Thymus (tissue), 11 donors: Measurements from ENCODE around the gene BNIP5. TPM values are rescaled to one million over a fixed set of nuclear protein-coding genes. Genes with fewer than 3 reads are reported as not detected.

Source experiments
- DNase-seq, 9 donors: peaks; one replicate each; pipeline ENCODE4 v3.0.0-alpha.2; 2013; ENCODE audit warnings: low spot score in 9 of 9, low read depth in 6 of 9, missing footprints in 1 of 9
- H3K27ac ChIP-seq, 2 donors: one replicate each; pipeline ENCODE4 v1.5.1; 2013; ENCODE audit warnings: control low read depth in 1 of 2, low read depth in 1 of 2, low read length in 1 of 2, mild to moderate bottlenecking in 1 of 2, moderate library complexity in 1 of 2
- H3K27me3 ChIP-seq, 2 donors: one replicate each; pipeline ENCODE4 v1.5.1; 2013; ENCODE audit warnings: low read length in 1 of 2; ENCODE audit not compliant: control insufficient read depth in 2 of 2, insufficient read depth in 1 of 2
- H3K36me3 ChIP-seq, 2 donors: one replicate each; pipeline ENCODE4 v1.5.1; 2013; ENCODE audit warnings: low read length in 1 of 2, mild to moderate bottlenecking in 1 of 2, moderate library complexity in 1 of 2; ENCODE audit not compliant: control insufficient read depth in 2 of 2, insufficient read depth in 2 of 2
- H3K4me1 ChIP-seq, 2 donors: one replicate each; pipeline ENCODE4 v1.5.1; 2013; ENCODE audit warnings: low read length in 2 of 2; ENCODE audit not compliant: control insufficient read depth in 2 of 2, insufficient read depth in 2 of 2
- H3K4me3 ChIP-seq, 2 donors: one replicate each; pipeline ENCODE4 v1.5.1; 2013; ENCODE audit warnings: low read length in 2 of 2, control low read depth in 1 of 2, mild to moderate bottlenecking in 1 of 2
- H3K9me3 ChIP-seq, 2 donors: one replicate each; pipeline ENCODE4 v1.5.1; 2013; ENCODE audit warnings: low read length in 1 of 2, mild to moderate bottlenecking in 1 of 2; ENCODE audit not compliant: control insufficient read depth in 2 of 2, insufficient read depth in 1 of 2
- WGBS: extraction: QIAGEN DNeasy Blood & Tissue Kit; methylation state at CpG from one replicate; pipeline ENCODE4 v1.1.7; 2013; 5-methylcytosine and 5-hydroxymethylcytosine counted together
- polyA plus RNA-seq: library from polyadenylated mRNA; stranded (reverse); fragments of 200-250 nt; gene quantifications from one replicate; pipeline ENCODE4 v1.2.3, GENCODE V29; 2013
- total RNA-seq: library from RNA; stranded (reverse); fragments of 120-200 nt; gene quantifications from one replicate; pipeline ENCODE4 v1.2.4, GENCODE V29; 2013
- donor health status: healthy.

The BNIP5 gene
- total and polyA plus RNA-seq, 2 donors, result 0.14 to 0.23 TPM

DNA sequence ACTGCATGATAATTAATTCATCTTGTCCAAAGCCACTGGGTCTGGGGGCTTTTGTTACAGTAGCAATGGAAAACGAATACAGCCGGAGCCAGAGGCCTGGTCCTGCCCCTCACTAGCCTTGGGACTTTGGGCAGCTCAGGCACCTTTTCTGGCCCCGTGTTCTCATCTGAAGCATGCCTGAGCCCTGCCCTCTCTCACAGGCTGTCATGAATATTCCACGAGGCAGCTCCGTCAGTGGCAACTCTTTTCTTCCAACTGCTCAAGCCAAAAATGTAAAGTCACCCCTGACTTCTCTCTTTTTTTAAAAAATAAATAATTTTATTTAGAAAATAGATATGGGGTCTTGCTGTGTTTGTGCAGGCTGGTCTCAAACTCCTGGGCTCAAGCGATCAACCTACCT lies 5.3 kb downstream of the BNIP5 start:
- Histone ChIP-seq H3K4me1 (no peaks in the 10 kb centered on the region), H3K9me3 (no peaks in the 10 kb centered on the region), H3K27me3 (peaks cover 0 to 65% of the 10 kb centered on the region in 2 donors), H3K4me3 (no peak overlapping the region), H3K36me3 (no peaks in the 10 kb centered on the region), H3K27ac (no peak overlapping the region)
- WGBS, result 95% methylated on average over 6 of the region's 6 CpGs
- DNase-seq, result no peak

- H3K9me3 ChIP-seq, result no peaks in the 10 kb centered on the region
- H3K4me3 ChIP-seq, result no peak overlapping the region
- no peaks in the 10 kb centered on the region for H3K4me1 ChIP-seq
- WGBS, result 96% methylated on average over 14 of the region's 14 CpGs
- H3K27ac ChIP-seq, result no peak overlapping the region
- no peaks in the 10 kb centered on the region for H3K36me3 ChIP-seq
- DNase-seq, result no peak
- peaks cover 0 to 62% of the 10 kb centered on the region in 2 donors for H3K27me3 ChIP-seq
Observed at GRCh38 chr6:36330366-36330765, 6.3 kb downstream of the BNIP5 start.

- H3K9me3 ChIP-seq, result no peaks in the 10 kb centered on the region
- DNase-seq, result no peak
- no peaks in the 10 kb centered on the region for H3K36me3 ChIP-seq
- H3K4me1 ChIP-seq, result no peaks in the 10 kb centered on the region
- H3K27ac ChIP-seq, result no peak overlapping the region
- 90% methylated on average over 14 of the region's 14 CpGs for WGBS
- peaks cover 0 to 60% of the 10 kb centered on the region in 2 donors for H3K27me3 ChIP-seq
- no peak overlapping the region for H3K4me3 ChIP-seq
Observed at GRCh38 chr6:36329798-36330291, 6.8 kb downstream of the BNIP5 start.

DNA sequence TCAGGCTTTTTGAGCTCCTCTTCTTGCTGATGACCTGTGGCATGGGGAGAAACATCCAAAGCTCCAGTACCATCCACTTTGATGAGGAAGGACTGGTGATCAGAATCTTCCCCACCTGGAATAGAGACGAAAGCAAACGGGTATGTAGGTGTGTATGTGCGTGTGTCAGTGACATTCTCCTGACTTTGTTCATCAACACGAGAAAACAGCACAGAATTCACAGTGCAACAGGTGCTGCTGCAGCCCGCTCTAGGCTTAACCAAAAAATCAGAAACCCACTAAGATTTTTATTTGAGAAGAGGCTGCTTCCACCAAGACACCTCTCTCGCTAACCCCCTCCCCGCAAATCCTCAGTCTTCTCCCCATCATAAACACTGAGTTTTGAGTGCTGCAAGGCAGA lies 8.1 kb downstream of the BNIP5 start:
- 90% methylated on average over 7 of the region's 7 CpGs for WGBS
- Histone ChIP-seq H3K36me3 (no peaks in the 10 kb centered on the region), H3K4me3 (no peak overlapping the region), H3K27me3 (peaks cover 0 to 49% of the 10 kb centered on the region in 2 donors), H3K4me1 (no peaks in the 10 kb centered on the region), H3K27ac (no peak overlapping the region), H3K9me3 (no peaks in the 10 kb centered on the region)
- no peak for DNase-seq

GRCh38 chr6:36327919-36328236 lies 8.8 kb downstream of the BNIP5 start:
- Histone ChIP-seq H3K27ac (no peak overlapping the region), H3K27me3 (peaks cover 0 to 42% of the 10 kb centered on the region in 2 donors), H3K4me1 (no peaks in the 10 kb centered on the region), H3K9me3 (no peaks in the 10 kb centered on the region), H3K4me3 (no peak overlapping the region), H3K36me3 (no peaks in the 10 kb centered on the region)
- no peak for DNase-seq

DNA sequence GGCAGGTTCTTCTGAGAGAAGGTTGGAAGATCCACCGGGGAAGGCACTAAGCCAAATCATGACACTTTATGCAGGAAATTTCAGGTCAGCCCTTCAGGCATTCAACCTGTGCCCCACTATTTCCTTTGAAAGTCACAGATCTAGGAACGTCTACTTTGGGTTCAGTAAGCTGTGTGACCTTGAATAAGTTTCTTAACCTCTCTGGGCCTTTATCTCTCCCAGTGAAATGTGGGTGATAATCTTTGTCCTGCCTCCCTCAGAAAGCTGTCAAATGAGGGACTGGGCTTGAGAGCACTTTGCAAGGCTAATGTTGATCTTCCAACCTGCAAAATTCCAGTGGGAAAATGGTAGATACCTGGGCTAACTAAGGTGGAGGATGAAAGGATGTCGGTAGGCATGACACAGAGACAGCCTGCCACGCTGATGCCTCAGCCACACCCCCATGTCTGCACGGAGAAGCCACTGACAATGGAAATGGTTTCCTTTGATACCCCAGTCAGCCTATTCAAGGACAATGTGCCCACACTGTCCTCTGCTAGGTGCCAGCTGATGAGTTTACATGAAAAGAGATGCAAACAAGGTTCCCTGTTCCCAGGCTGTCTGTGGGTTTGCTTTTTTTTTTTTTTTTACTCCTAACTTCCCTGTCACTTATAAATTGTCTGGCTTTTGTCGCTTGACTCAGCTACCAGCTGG lies 9.3 kb downstream of the BNIP5 start:
- Histone ChIP-seq H3K4me3 (no peak overlapping the region), H3K27ac (no peak overlapping the region), H3K9me3 (no peaks in the 10 kb centered on the region), H3K4me1 (no peaks in the 10 kb centered on the region), H3K36me3 (no peaks in the 10 kb centered on the region), H3K27me3 (peaks cover 0 to 39% of the 10 kb centered on the region in 2 donors)
- DNase-seq, result no peak
- WGBS, result 53% methylated on average over 6 of the region's 6 CpGs

GRCh38 chr6:36326356-36326995 lies 10.2 kb downstream of the BNIP5 start:
- Histone ChIP-seq H3K9me3 (no peaks in the 10 kb centered on the region), H3K27ac (no peak overlapping the region), H3K27me3 (peaks cover 0 to 33% of the 10 kb centered on the region in 2 donors), H3K4me3 (no peak overlapping the region), H3K36me3 (no peaks in the 10 kb centered on the region), H3K4me1 (no peaks in the 10 kb centered on the region)
- no peak for DNase-seq
- WGBS, result 95% methylated on average over 7 of the region's 7 CpGs

GRCh38 chr6:36324715-36325114 lies 12.0 kb downstream of the BNIP5 start:
- Histone ChIP-seq H3K4me1 (no peaks in the 10 kb centered on the region), H3K27me3 (peaks cover 0 to 24% of the 10 kb centered on the region in 2 donors), H3K9me3 (no peaks in the 10 kb centered on the region), H3K4me3 (no peak overlapping the region), H3K36me3 (no peaks in the 10 kb centered on the region), H3K27ac (no peak overlapping the region)
- no peak for DNase-seq
- WGBS, result 93% methylated on average over 4 of the region's 4 CpGs

DNA sequence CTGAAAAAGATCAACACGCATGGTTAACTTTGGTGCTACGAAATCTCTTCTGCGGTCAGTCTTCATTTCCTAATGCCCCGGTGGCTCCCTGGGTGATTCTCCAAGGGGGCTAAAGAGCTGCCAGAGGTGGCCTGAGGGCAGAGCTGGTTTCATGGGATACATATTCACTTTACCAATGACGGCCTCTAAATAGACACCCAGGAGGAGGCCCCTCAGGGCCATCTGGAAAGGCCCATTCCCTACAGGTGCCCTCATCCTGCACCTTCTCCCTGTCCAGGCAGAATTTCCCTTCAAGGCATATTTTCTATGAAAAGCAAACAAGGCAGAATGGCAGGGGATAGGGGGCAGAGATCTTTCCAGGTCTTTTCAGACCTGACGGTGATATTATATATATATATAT lies 12.5 kb downstream of the BNIP5 start:
- H3K9me3 ChIP-seq, result no peaks in the 10 kb centered on the region
- H3K4me1 ChIP-seq, result no peaks in the 10 kb centered on the region
- H3K27ac ChIP-seq, result no peak overlapping the region
- 97% methylated on average over 6 of the region's 6 CpGs for WGBS
- no peak for DNase-seq
- H3K36me3 ChIP-seq, result no peaks in the 10 kb centered on the region
- peaks cover 0 to 22% of the 10 kb centered on the region in 2 donors for H3K27me3 ChIP-seq
- H3K4me3 ChIP-seq, result no peak overlapping the region
